CD4-positive, alpha-beta T cell treated with Interleukin-15 for 1 hour (primary cell): ENCODE measurements around the gene FUT8.
"Not testable (repeated sequence)": the region's sequence is repeated elsewhere in the genome, so short reads cannot be mapped to it uniquely, and the experiment has no call there.

Source experiments
- DNase-seq: peaks from one replicate; pipeline ENCODE4 v3.0.0-alpha.2; 2020

FUT8 gene

DNA sequence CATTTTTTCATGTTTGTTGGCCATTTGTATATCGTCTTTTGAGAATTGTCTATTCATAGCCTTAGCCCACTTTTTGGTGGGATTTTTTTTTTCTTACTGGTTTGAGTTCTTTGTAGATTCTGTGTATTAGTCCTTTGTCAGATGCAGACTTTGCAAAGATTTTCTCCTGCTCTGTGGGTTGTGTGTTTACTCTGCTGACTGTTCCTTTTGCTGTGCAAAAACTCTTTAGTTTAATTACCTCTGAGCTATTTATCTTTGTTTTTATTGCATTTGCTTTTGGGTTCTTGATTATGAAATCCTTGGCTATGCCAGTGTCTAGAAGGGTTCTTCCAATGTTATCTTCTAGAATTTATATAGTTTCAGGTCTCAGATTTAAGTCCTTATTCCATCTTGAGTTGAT, 220.0 kb downstream of the FUT8 start:
- DNase-seq: no peak

DNA sequence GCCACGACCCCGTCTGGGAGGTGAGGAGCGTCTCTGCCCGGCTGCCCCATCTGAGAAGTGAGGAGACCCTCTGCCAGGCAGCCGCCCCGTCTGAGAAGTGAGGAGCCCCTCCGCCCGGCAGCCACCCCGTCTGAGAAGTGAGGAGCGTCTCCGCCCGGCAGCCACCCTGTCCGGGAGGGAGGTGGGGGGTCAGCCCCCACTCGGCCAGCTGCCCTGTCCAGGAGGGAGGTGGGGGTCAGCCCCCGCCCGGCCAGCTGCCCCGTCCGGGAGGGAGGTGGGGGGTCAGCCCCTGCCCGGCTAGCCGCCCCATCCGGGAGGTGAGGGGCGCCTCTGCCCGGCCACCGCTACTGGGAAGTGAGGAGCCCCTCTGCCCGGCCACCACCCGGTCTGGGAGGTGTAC, 221.1 kb downstream of the FUT8 start:
- DNase-seq: not testable (repeated sequence)

DNA sequence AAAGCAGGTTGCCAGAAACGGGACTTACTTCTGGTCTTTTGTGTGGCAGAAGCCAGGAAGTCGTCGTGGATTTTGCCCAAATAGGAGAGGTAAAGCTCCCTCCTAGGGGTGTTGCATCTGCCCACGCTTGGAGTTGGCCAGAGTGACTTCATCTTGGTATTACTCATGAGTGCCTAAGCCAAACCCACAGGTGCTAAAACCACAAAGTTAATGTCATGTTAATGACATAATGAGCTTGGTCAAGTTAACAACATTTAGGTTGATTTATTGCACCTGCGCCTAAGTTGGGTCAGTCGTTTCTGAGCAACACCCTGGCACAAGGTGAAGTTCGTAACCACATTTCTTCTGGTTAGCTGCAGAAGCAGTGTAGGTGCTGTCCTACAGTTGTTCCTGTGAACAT, 225.2 kb downstream of the FUT8 start:
- DNase-seq: no peak

DNA sequence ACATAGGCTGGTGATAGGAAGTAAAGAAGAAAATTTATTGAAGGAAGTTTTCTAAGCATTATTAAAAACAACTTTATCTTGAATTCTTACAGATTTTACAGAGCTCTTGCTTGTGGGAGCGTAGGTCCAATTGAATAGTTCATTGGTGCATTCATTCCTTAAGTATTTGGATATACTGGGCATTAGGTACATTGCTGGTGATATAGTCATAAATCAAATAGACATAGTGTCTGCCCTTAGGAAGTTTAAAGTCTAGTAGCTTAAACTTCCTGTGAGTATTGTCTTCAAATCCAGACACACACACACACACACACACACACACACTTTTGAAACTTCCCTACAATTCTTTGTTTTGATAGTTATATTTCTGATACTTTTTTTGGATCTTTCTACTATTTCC, 226.7 kb downstream of the FUT8 start:
- no peak for DNase-seq

DNA sequence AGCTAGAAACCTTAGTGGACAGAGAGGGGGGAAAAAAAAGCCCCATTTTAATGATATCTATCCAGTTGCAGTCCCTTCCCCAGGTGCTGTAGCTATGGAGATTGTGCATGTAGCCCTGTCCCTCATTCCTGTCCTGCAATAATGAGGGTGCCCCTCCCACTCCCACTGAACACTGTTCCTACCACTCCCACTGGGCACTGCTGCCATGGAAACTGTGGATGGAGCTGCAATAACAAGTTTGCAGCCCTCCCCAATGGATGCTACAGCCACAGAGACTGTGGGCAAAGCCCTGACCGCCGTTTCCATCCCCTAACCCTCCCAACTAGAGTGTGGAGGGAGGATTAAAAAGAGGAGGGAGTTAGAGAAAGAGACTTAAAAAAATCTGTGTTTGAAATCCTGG, 238.3 kb downstream of the FUT8 start:
- DNase-seq: no peak

DNA sequence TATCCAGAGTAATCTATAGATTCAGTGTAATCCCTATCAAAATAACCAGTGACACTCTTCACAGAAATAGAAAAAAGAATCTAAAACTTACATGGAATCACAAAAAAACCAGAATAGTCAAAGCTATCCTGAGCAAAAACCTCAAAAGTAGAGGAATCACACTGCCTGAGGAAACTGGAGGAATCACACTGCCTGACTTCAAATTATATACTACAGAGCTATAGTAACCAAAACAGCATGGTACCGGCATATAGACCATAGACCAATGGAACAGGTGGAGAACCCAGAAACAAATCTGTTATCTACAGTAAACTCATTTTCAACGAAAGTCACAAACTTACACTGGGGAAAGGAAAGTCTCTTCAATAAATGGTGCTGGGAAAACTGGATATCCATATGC, 244.0 kb downstream of the FUT8 start:
- no peak for DNase-seq

DNA sequence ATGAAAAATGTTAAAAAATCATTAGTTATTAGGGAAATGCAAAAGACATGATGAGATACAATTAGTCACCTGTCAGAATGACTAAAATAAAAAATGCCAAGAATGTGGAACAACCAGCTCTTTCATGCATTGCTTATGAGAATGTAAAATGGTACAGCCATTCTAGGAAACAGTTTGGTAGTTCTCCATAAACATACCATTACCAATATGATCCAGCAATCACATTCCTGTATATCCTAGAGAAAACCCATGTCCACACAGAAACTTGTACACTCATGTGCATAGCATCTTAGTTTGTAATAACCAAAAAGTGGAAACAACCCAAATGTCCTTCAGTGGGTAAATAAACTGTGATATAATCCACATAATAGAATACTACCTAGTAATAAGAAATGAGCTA, 245.7 kb downstream of the FUT8 start:
- DNase-seq: no peak

DNA sequence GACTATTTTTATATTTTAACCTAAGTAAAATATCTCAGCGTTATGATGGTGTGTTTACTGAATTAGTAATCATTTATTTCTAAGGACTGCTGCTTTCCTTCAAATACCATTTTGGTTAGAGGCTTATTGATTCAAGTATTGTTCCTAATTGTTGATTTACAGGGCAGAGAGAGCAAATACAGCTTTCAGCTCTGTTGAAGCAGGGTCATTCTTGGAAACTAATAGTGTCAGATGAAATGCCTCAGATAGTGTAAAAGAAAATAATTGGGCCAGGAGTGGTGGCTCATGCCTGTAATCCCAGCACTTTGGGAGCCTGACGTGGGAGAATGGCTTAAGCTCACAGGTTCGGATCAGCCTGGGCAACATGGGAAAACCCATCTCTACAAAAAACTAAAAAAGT, 249.3 kb downstream of the FUT8 start:
- DNase-seq: no peak

DNA sequence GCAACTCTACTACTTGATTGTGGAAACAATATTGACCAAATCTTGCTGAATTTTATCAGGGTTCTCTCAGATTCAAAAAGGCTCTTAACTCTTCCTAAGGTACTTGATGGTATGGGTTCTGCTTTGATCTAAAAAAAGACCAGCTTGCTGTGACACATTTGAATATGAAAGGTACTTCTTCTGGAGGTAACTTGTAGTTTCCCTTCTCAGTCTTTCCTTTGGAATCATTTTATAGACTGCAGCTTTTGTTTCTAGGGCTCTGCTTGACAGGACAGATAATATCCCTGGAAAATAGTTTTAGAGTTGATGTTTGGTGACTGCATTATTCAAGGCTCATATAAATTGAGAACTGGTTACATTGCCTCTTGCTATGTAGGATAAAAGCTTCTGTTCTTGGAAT, 251.9 kb downstream of the FUT8 start:
- DNase-seq: no peak

DNA sequence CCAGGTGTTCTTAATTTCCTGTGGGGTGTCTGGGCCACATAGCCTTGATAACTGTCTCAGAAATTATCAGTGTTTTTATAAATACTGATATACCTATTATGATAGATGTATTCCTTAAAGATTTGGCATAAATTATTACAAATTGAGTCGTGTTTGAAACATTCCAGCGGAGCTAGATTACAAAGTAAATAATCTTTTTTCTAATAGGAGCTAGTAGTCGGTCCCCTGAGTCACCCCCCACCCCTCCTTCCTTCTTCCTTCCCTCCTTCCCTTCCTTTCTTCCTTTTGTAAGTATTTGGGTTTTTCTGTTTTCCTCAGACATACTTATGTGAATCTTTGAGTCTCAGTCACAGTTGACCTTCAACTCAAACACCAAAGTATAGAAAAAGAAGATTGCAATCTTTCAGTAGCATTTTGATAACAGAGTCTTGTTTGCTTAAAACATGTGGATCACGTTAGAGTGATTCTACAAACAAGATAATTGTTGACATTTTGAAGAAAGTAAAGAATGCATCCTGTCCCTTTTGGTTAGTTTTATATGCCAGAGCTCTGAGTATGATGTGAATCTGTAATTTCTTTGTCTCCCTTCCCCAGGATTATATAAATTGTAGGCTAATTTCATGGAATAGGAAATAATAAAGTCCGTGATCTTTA, 264.0 kb downstream of the FUT8 start:
- no peak for DNase-seq

DNA sequence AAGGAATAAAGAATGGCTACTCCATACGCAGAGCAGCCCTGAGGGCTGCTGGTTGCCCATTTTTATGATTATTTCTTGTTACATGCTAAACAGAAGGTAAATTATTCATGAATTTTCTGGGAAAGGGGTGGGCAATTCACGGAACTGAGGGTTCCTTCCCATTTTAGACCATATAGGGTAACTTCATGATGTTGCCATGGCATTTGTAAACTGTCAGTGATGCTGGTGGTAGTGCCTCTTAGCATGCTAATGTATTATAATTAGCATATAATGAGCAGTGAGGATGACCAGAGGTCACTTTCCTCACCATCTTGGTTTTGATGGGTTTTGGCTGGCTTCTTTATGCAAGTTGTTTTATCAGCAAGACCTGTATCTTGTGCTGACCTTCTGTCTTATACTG, 273.0 kb downstream of the FUT8 start:
- no peak for DNase-seq

DNA sequence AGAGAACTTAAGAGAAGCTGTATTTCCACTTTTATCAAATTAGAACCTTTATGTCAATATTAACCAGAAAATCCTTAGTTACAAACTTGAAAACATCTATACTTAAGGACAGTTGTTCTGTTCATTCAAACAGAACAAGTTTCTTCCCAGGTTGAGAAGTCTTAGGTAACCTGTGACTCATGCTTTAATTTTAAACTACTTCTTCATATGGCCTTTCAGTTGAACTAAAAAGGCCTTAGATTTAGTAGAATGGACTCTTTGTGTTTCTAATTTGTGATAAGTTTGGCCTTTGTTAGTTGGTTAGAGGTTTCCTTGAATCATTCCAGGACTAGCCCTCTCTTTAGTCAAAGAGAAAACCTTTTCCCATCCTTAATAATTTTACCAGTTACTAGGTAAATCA, 274.2 kb downstream of the FUT8 start:
- DNase-seq: no peak

DNA sequence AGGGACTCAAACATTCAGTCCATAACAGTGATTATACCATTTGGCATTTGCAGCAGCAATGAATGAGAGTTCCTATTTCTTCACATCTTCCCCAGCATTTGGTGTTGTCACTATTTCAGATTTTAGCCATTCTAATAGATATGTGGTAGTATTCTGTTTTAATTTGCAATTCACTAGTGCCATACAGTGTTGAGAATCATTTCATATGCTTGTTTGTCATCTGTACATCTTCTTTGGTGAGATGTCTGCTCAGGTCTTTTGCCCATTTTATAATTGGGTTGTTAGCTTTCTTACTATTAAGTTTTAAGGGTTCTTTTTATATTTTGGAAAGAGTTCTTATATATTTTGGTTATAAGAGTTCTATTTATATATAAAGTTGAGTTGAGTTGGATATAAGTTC, 276.5 kb downstream of the FUT8 start:
- DNase-seq: no peak

DNA sequence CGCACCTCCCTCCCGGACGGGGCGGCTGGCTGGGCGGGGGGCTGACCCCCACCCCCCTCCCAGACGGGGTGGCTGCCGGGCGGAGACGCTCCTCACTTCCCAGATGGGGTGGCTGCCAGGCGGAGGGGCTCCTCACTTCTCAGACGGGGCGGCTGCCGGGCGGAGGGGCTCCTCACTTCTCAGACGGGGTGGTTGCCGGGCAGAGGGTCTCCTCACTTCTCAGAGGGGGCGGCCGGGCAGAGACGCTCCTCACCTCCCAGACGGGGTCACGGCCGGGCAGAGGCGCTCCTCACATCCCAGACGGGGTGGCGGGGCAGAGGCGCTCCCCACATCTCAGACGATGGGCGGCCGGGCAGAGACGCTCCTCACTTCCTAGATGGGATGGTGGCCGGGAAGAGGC, 280.0 kb downstream of the FUT8 start:
- DNase-seq: not testable (repeated sequence)

DNA sequence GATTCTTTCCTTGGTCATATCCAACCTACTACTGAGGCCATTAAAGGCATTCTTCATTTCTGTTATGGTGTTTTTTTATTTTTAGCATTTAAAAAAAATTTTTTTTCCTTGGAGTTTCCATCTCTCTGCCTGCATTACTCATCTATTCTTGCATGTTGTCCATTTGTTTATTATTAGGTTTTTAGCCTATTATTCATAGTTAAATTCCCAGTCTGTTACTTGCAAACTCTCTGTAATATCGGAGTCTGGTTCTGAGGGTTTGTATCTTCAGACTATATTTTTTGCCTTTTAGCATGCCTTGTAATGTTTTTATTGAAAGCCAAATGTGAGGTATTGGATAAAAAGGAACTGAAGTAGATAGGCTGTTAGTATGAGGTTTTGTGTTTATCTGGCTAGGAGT, 284.3 kb downstream of the FUT8 start:
- no peak for DNase-seq

DNA sequence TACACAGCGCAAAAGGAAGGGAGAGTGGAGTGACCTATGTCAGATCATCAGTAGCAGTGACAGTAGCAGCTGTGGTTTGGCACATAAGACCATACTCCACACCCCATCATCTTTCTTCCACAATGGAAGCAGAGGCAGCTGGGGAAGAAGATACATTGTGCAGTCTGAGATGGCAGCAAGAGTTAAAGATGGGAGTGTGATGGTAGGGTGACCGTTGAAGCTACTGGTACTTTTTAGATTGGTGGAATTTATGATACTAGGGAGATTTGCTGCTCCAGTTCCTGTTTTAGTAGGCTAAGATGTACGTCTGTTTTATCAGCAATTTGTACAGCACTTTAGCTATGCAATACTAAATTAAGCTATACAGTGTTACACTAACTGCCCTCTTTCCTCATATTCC, 291.0 kb downstream of the FUT8 start:
- DNase-seq: no peak

DNA sequence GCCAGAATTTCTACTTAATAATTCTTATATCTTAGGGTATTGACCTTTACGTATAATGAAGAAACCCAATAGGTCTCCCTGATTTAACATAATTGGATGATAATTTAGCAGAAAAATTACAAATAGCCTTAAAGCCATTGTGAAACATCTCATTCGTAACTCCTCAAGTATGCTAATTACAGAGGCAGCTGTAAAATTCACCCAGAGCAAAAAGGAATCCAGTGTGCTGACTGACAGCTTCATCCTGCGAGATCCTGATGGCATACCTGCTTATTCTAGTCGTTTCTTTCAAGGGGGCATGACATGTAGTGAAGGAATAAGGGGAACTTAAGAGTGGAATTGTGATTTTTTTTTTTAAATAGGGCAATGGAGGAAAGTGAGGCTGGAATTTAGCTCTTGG, 291.5 kb downstream of the FUT8 start:
- DNase-seq: no peak

DNA sequence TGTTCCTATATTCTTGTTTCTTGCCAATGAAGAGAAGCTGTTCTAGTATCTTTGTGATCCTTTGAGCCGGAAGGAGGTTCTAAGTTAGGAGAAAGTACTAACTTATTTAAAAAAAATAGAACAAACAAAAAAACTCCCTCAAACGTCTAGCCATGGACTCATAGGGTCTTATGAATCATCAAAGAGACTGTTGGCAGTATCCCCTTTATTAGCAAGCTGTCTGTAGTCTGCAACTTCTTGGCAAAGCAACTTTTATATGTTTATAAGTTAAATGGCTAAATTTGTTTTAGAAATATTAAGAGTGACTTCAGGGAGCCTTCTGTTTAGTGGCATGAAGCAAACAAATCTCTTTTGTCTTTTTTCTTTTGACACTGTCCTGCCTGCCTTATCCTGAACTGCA, 291.9 kb downstream of the FUT8 start:
- DNase-seq: no peak

DNA sequence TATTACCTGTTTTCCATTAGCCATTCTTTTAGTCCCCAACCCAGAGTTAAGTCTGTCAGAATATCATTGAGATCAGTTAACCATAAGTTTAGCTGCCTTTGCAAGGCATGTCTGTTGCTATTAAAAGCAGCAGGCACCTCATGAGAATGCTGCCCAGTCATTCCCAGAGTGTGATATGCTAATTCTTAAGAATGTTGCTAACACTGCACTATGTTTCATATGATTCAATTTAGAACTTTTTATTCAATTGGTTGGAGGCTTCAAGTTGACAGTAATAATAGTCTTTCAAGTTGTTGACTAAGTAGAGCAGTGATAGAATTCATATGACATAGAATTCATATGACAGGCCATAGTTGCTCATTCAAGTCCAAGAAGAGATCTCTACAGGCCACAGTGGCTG, 292.3 kb downstream of the FUT8 start:
- no peak for DNase-seq

DNA sequence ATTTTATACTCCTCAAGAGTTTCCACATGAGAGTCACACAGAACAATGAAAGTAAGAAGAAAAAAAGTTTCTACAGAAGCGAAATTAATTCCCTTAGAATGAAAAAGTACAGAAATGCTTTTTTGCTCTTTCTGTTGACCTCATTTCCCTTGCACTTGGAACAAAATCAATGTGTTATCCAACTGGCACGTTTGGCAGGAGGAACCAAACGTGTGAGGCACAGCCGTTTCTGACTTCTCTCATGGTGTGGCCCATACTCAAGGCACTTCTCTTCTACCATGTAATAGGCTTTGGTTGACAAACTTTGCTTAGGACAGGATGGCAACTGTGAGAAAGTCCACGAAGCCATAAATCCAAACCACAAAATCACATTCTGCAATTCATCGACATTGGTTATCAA, 297.0 kb downstream of the FUT8 start:
- DNase-seq: no peak

DNA sequence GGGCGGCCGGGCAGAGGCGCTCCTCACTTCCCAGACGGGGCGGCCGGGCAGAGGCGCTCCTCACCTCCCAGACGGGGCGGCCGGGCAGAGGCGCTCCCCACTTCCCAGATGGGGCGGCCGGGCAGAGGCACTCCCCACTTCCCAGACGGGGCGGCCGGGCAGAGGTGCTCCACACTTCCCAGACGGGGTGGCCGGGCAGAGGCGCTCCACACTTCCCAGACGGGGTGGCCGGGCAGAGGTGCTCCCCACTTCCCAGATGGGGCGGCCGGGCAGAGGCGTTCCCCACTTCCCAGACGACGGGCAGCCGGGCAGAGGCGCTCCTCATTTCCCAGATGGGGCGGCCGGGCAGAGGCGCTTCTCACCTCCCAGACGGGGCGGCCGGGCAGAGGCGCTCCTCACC, 304.3 kb downstream of the FUT8 start:
- not testable (repeated sequence) for DNase-seq

DNA sequence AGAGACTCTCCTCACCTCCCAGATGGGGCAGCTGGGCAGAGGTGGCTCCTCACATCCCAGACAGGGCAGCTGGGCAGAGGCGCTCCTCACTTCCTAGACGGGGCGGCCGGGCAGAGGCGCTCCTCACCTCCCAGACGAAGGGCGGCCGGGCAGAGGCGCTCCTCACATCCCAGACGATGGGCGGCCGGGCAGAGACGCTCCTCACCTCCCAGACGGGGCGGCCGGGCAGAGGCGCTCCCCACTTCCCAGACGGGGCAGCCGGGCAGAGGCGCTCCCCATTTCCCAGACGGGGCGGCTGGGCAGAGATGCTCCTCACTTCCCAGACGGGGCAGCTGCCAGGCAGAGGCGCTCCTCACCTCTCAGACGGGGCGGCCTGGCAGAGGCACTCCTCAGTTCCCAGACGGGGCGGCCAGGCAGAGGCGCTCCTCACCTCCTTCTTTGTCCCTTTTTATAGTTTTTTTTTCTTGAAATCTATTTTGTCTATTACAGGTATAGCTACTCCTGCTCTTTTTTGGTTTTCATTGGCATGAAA, 304.9 kb downstream of the FUT8 start:
- DNase-seq: not testable (repeated sequence)

DNA sequence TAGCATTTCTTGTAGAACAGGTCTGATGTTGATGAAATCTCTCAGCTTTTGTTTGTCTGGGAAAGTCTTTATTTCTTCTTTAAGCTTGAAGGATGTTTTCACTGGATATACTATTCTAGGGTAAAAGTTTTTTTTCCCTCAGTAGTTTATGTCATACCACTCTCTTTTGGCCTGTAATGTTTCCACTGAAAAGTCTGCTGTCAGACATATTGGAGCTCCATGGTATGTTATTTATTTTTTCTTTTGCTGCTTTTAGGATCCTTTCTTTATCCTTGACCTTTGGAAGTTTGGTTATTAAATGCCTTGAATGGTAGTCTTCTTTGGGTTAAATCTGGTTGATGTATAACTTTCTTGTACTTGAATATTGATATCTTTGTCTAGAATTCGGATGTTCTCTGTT, 306.1 kb downstream of the FUT8 start:
- no peak for DNase-seq

DNA sequence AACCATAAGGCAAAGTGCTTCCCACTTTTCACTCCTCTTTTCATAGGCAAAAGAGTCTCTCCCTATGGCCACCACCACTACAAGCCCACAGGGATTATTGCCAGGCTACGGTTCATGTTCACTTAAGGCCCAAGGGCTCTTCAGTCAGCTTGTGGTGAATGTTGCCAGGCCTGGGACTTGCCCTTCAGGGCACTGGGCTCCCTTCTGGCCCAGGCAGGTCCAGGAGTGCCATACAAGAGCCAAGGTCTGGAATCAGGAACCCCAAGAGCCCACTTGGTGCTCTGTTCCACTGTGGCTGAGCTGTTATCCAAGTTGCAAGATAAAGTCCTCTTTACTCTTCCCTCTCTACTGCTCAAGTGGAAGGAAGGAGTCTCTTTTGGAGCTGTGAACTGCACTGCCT, 307.6 kb downstream of the FUT8 start:
- no peak for DNase-seq

DNA sequence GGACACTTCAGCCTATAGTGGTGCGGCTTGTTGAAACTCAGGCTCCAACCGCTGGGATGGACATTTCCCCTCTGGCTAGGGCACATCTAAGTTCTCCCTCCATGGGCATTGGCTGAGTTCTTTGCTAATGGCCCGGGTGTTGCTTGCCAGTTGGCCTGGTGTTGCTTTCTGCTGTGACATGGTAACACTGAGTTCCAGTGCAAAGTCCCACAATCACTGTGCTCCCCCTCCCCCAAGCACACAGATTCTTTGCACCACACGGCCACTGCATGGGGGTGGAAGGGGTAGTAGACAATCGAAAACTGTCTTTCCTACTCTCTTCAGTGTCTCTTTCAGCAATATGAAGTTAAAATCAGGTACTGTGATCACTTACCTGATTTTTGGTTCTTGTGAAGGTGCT, 308.2 kb downstream of the FUT8 start:
- no peak for DNase-seq

DNA sequence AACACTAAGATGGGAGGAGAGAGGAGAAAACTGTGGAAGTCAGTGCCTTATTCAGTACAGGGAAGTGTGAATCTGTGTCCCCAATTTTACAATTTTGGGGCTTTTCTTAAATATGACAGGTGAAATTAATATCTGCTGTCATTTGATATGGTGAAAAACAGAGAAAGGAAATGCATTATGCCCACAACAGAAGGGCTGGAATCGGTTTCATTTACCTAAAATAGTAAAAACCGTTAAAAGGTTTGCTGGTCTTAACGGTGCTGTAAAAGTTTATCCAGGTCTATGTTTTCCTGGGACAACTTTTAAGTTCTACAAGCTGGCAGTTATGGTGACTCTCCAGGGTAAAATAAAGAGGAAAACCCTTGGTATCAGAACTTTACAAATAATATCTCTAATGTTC, 310.8 kb downstream of the FUT8 start:
- no peak for DNase-seq
